Measurements from ENCODE around the gene DAPK2.

Gene DAPK2

GRCh38 chr15:64008177-64008576 is 38.1 kb downstream of the DAPK2 start:
- H3K79me2 ChIP-seq (ENCODE audit: insufficient read depth, low read length) = no peaks in the 10 kb centered on the region

GRCh38 chr15:64006642-64007041 is 39.6 kb downstream of the DAPK2 start:
- Histone ChIP-seq H3F3A (ENCODE audit: low read depth) (no peaks in the 10 kb centered on the region), H3K36me3 (ENCODE audit: insufficient read depth, low read length) (no peaks in the 10 kb centered on the region), H3K79me2 (ENCODE audit: insufficient read depth, low read length) (no peaks in the 10 kb centered on the region), H3K4me1 (ENCODE audit: insufficient read depth, low read length, poor library complexity, severe bottlenecking) (peaks cover 30% of the 10 kb centered on the region), H4K20me1 (ENCODE audit: insufficient read depth, low read length, poor library complexity, severe bottlenecking) (no peaks in the 10 kb centered on the region), H3K27me3 (ENCODE audit: insufficient read depth, low read length, poor library complexity, severe bottlenecking) (no peaks in the 10 kb centered on the region), H3K9me2 (replicated peaks; ENCODE audit: low read depth, low read length) (no peaks in the 10 kb centered on the region), H3K4me2 (ENCODE audit: low read depth, low read length, poor library complexity, severe bottlenecking) (no peak overlapping the region), H3K9me3 (ENCODE audit: insufficient read depth, low read depth, low read length) (no peaks in the 10 kb centered on the region), H3K9ac (ENCODE audit: low read depth, low read length, poor library complexity, severe bottlenecking) (no peak overlapping the region), H3K4me3 (ENCODE audit: low read length, poor library complexity, severe bottlenecking) (no peak overlapping the region), H2AFZ (ENCODE audit: low read length) (no peak overlapping the region)
- TF ChIP-seq EZH2phosphoT487 (IDR thresholded peaks at IDR 0.05; ENCODE audit: borderline replicate concordance) = no peak
- no peak for TF ChIP-seq CTCF (conservative IDR thresholded peaks at IDR 0.05; ENCODE audit: low read length)

More at GRCh38 chr15:64008177-64008576, 38.1 kb downstream of the DAPK2 start:
- Histone ChIP-seq H3K4me2 (ENCODE audit: low read depth, low read length, poor library complexity, severe bottlenecking) (no peak overlapping the region), H4K20me1 (ENCODE audit: insufficient read depth, low read length, poor library complexity, severe bottlenecking) (no peaks in the 10 kb centered on the region), H3F3A (ENCODE audit: low read depth) (no peaks in the 10 kb centered on the region), H3K9ac (ENCODE audit: low read depth, low read length, poor library complexity, severe bottlenecking) (no peak overlapping the region), H3K9me3 (ENCODE audit: insufficient read depth, low read depth, low read length) (no peaks in the 10 kb centered on the region), H3K36me3 (ENCODE audit: insufficient read depth, low read length) (no peaks in the 10 kb centered on the region), H3K27me3 (ENCODE audit: insufficient read depth, low read length, poor library complexity, severe bottlenecking) (no peaks in the 10 kb centered on the region), H3K4me1 (ENCODE audit: insufficient read depth, low read length, poor library complexity, severe bottlenecking) (peaks cover 30% of the 10 kb centered on the region), H3K9me2 (replicated peaks; ENCODE audit: low read depth, low read length) (no peaks in the 10 kb centered on the region), H3K4me3 (ENCODE audit: low read length, poor library complexity, severe bottlenecking) (no peak overlapping the region), H2AFZ (ENCODE audit: low read length) (no peak overlapping the region)
- TF ChIP-seq CTCF (conservative IDR thresholded peaks at IDR 0.05; ENCODE audit: low read length) (no peak), EZH2phosphoT487 (IDR thresholded peaks at IDR 0.05; ENCODE audit: borderline replicate concordance) (no peak)

GRCh38 chr15:64004587-64004986 is 41.7 kb downstream of the DAPK2 start:
- Histone ChIP-seq H2AFZ (ENCODE audit: low read length) (no peak overlapping the region), H4K20me1 (ENCODE audit: insufficient read depth, low read length, poor library complexity, severe bottlenecking) (no peaks in the 10 kb centered on the region), H3K4me3 (ENCODE audit: low read length, poor library complexity, severe bottlenecking) (no peak overlapping the region), H3K9me3 (ENCODE audit: insufficient read depth, low read depth, low read length) (no peaks in the 10 kb centered on the region), H3K36me3 (ENCODE audit: insufficient read depth, low read length) (no peaks in the 10 kb centered on the region), H3K79me2 (ENCODE audit: insufficient read depth, low read length) (no peaks in the 10 kb centered on the region), H3K4me1 (ENCODE audit: insufficient read depth, low read length, poor library complexity, severe bottlenecking) (peaks cover 13% of the 10 kb centered on the region), H3K9me2 (replicated peaks; ENCODE audit: low read depth, low read length) (no peaks in the 10 kb centered on the region), H3F3A (ENCODE audit: low read depth) (no peaks in the 10 kb centered on the region), H3K27me3 (ENCODE audit: insufficient read depth, low read length, poor library complexity, severe bottlenecking) (no peaks in the 10 kb centered on the region), H3K9ac (ENCODE audit: low read depth, low read length, poor library complexity, severe bottlenecking) (no peak overlapping the region), H3K4me2 (ENCODE audit: low read depth, low read length, poor library complexity, severe bottlenecking) (no peak overlapping the region)
- TF ChIP-seq EZH2phosphoT487 (IDR thresholded peaks at IDR 0.05; ENCODE audit: borderline replicate concordance) = no peak
- no peak for TF ChIP-seq CTCF (conservative IDR thresholded peaks at IDR 0.05; ENCODE audit: low read length)

Data from Loucy (cell line).